Naive thymus-derived CD4-positive, alpha-beta T cell (primary cell): ENCODE measurements around the gene ADD3. TPM values are rescaled to one million over a fixed set of nuclear protein-coding genes. Genes with fewer than 3 reads are reported as not detected.
"Not testable (repeated sequence)": the region's sequence is repeated elsewhere in the genome, so short reads cannot be mapped to it uniquely, and the experiment has no call there.

Experiments used
- ATAC-seq: fragments of 150-1000 bp; cut with Tn5 transposase; 2 replicates; pipeline ENCODE4 v1.10.0; 2021; ENCODE audit warnings: mild to moderate bottlenecking, moderate library complexity
- CTCF ChIA-PET: fragments of 350-600 bp; sonication (Branson Sonifier 250); formaldehyde crosslinking; loops from one replicate; lab custom pipeline; 2021; ENCODE audit warnings: antibody characterized with exemption; lab: Charles Lee
- POLR2A ChIA-PET: fragments of 350-600 bp; sonication (Branson Sonifier 250); formaldehyde crosslinking; loops from one replicate; lab custom pipeline; 2021; ENCODE audit warnings: antibody characterized with exemption, inconsistent platforms; lab: Charles Lee
- DNase-seq, 9 donors: peaks; one replicate each; pipeline versions ENCODE4 v3.0.0 to v3.0.0-alpha.2; 2020 to 2022; ENCODE audit warnings: mixed read lengths in 1 of 9
- H3K27ac ChIP-seq: one replicate; pipeline ENCODE4 v1.7.0; 2013; ENCODE audit warnings: mild to moderate bottlenecking, low read depth, low read length, moderate library complexity
- H3K27me3 ChIP-seq, 2 donors: one replicate each; pipeline ENCODE4 v1.7.0; 2013; ENCODE audit warnings: low read length in 2 of 2, mild to moderate bottlenecking in 2 of 2, moderate library complexity in 2 of 2; ENCODE audit not compliant: control insufficient read depth in 2 of 2, insufficient read depth in 2 of 2
- H3K36me3 ChIP-seq, 3 experiments: 1 replicate in 2 of 3; 2 replicates in 1 of 3; pipeline ENCODE4 v1.7.0; 2013; ENCODE audit warnings: low read length in 3 of 3, mild to moderate bottlenecking in 3 of 3, moderate library complexity in 1 of 3; ENCODE audit not compliant: insufficient read depth in 3 of 3, control insufficient read depth in 2 of 3
- H3K4me1 ChIP-seq, 2 donors: one replicate each; pipeline ENCODE4 v1.7.0; 2013; ENCODE audit warnings: low read length in 2 of 2, mild to moderate bottlenecking in 2 of 2, moderate library complexity in 1 of 2; ENCODE audit not compliant: control insufficient read depth in 2 of 2, insufficient read depth in 2 of 2
- H3K4me3 ChIP-seq: 2 replicates; pipeline ENCODE4 v1.7.0; 2013; ENCODE audit warnings: mild to moderate bottlenecking, low read length
- H3K9me3 ChIP-seq, 3 experiments: 1 replicate in 2 of 3; 2 replicates in 1 of 3; pipeline ENCODE4 v1.7.0; 2013; ENCODE audit warnings: low read length in 3 of 3; ENCODE audit not compliant: control insufficient read depth in 2 of 3
- H3K27ac Mint-ChIP-seq, 9 donors: one replicate each; pipeline ENCODE4 v1.8.0; 2020 to 2022; ENCODE audit warnings: mixed read lengths in 9 of 9, mild to moderate bottlenecking in 8 of 9, moderate library complexity in 5 of 9, inconsistent platforms in 2 of 9
- H3K27me3 Mint-ChIP-seq, 5 donors: one replicate each; pipeline ENCODE4 v1.8.0; 2021 to 2022; ENCODE audit warnings: mixed read lengths in 5 of 5, mild to moderate bottlenecking in 1 of 5
- H3K36me3 Mint-ChIP-seq, 5 donors: one replicate each; pipeline ENCODE4 v1.8.0; 2020 to 2022; ENCODE audit warnings: mixed read lengths in 5 of 5, mild to moderate bottlenecking in 3 of 5, inconsistent platforms in 1 of 5
- H3K4me1 Mint-ChIP-seq, 7 donors: one replicate each; pipeline ENCODE4 v1.8.0; 2020 to 2022; ENCODE audit warnings: mixed read lengths in 7 of 7, mild to moderate bottlenecking in 3 of 7, inconsistent platforms in 1 of 7
- H3K4me3 Mint-ChIP-seq, 10 donors: one replicate each; pipeline ENCODE4 v1.8.0; 2020 to 2022; ENCODE audit warnings: mild to moderate bottlenecking in 10 of 10, mixed read lengths in 10 of 10, moderate library complexity in 6 of 10, inconsistent platforms in 2 of 10
- H3K9me3 Mint-ChIP-seq, 11 donors: one replicate each; pipeline ENCODE4 v1.8.0; 2020 to 2022; ENCODE audit warnings: mixed read lengths in 11 of 11, mild to moderate bottlenecking in 4 of 11, inconsistent platforms in 1 of 11, moderate library complexity in 1 of 11
- intact Hi-C, 2 donors: fragments of 100-400 bp; cut with micrococcal nuclease; formaldehyde crosslinking; loops; one replicate each; pipeline ENCODE4 v1.15.1; 2023
- polyA plus RNA-seq, 2 donors: library from polyadenylated mRNA; unstranded; fragments of 300-500 nt; fragmentation: Illumina TruSeq; gene quantifications; one replicate each; pipeline ENCODE4 v1.2.3, GENCODE V29; 2021
- total RNA-seq, 6 experiments: library from RNA in 5 of 6; stranded (reverse) in 5 of 6; gene quantifications; 1 replicate in 5 of 6; 2 replicates in 1 of 6; pipeline ENCODE4 v1.2.3 and lab custom pipeline; 2021 to 2026

ADD3 gene
- total and polyA plus RNA-seq, 7 experiments from 2014 or later: 281 to 535 (median 450) TPM

- no peaks in the 10 kb centered on the region for H3K36me3 ChIP-seq
- POLR2A ChIA-PET: interaction anchor here (0.6 to 1.3 kb wide), 4 partner anchors 9 to 228 kb away, joined by 3 to 4 read pairs (median 3); partner anchors contain the start of gene ADD3
- DNase-seq: no peak
- H3K27ac ChIP-seq: no peak overlapping the region
- CTCF ChIA-PET: interaction anchor here (1.2 kb wide), 1 partner anchor 25 kb away, joined by 4 read pairs; the partner anchor contains the start of gene ADD3
- Mint-ChIP-seq H3K4me1 (peaks cover 3 to 30% (median 15%) of the 10 kb centered on the region in 7 donors), H3K27me3 (peaks cover 0 to 39% (median 0%) of the 10 kb centered on the region in 5 donors), H3K4me3 (no peak overlapping the region), H3K9me3 (peaks cover 0 to 9% (median 0%) of the 10 kb centered on the region in 11 donors), H3K36me3 (peaks cover 0 to 6% (median 0%) of the 10 kb centered on the region in 5 donors), H3K27ac (no peak overlapping the region)
- H3K27me3 ChIP-seq: no peaks in the 10 kb centered on the region
- intact Hi-C loops: no loop called here
- H3K4me3 ChIP-seq: no peak overlapping the region
- H3K4me1 ChIP-seq: no peaks in the 10 kb centered on the region
- ATAC-seq: no peak
- no peaks in the 10 kb centered on the region for H3K9me3 ChIP-seq
Measured at GRCh38 chr10:109982812-109983211, 25.0 kb upstream of the ADD3 start.

DNA sequence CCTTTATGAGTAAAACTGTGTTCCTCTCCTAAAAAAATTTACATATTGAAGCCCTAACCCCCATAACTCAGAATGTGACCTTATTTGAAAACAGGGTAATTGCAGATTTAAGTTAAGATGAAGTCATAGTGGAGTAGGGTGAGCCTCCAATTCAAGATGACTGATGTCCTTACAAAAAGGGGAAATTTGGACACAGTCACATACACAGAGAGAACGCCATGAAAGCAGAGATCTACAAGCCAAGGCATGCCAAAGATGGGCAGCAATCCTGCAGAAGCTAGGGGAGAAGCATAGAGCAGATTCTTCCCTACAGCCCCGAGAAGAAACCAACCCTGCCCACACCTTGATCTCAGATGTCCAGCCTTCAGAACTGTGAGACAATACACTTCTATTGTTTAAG is 23.8 kb upstream of the ADD3 start:
- H3K4me3 Mint-ChIP-seq: no peak overlapping the region
- Histone ChIP-seq H3K27ac (no peak overlapping the region), H3K4me3 (no peak overlapping the region), H3K9me3 (no peaks in the 10 kb centered on the region), H3K36me3 (no peaks in the 10 kb centered on the region), H3K4me1 (no peaks in the 10 kb centered on the region), H3K27me3 (no peaks in the 10 kb centered on the region)
- H3K27ac Mint-ChIP-seq: no peak overlapping the region
- DNase-seq: no peak
- intact Hi-C loops: no loop called here
- H3K9me3 Mint-ChIP-seq: peaks cover 0 to 10% (median 0%) of the 10 kb centered on the region in 11 donors
- peaks cover 0 to 6% (median 5%) of the 10 kb centered on the region in 5 donors for H3K36me3 Mint-ChIP-seq
- no peak for ATAC-seq
- H3K4me1 Mint-ChIP-seq: peaks cover 2 to 18% (median 7%) of the 10 kb centered on the region in 7 donors
- POLR2A ChIA-PET: no interaction called here
- peaks cover 0 to 48% (median 0%) of the 10 kb centered on the region in 5 donors for H3K27me3 Mint-ChIP-seq
- CTCF ChIA-PET: no interaction called here

GRCh38 chr10:109985768-109986167 is 22.0 kb upstream of the ADD3 start:
- intact Hi-C loops, H3K27ac Mint-ChIP-seq: not testable (repeated sequence)
- CTCF ChIA-PET: interaction anchor here (0.6 to 0.8 kb wide), 2 partner anchors 16 to 1072 kb away, joined by 4 to 5 read pairs; no protein-coding TSS in a partner anchor

DNA sequence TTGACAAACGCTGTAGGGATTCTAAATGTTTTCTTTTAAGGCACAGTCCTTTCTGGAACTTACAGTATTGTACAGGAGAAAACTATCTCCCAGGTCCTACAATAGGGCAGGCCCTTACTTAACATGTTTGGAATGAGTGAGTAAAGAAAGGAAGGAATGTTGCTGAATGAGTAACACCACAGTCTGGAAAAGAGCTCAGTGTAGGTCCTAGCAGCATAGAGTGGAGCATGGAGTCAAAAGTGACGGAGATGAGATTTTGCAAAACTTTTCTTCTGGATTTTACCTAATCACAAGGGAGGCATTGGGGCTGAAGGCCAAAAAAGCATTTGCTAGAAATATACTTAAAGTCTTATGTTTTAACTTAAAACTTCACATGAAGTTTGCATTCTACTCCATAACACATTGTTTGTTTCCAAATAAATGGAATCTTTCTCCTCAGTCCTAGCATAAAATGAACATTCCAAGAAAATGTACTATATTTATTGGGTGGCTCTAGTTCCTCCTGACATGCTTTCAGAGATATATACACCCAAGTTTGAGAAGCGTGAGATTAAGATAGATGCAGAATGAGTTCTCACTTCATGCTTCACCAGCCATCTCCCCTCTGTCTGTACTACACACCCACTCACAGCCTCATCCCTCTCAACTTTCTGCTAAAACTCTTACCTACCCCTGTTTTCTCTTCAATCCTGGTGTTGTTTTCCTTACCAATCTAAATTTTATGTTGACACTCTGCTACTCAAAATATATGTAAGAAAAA is 20.2 kb upstream of the ADD3 start:
- Histone ChIP-seq H3K27me3 (no peaks in the 10 kb centered on the region), H3K9me3 (no peaks in the 10 kb centered on the region), H3K27ac (no peak overlapping the region), H3K4me3 (no peak overlapping the region), H3K4me1 (no peaks in the 10 kb centered on the region), H3K36me3 (no peaks in the 10 kb centered on the region)
- DNase-seq (no peak), ATAC-seq (no peak)
- Mint-ChIP-seq H3K27me3 (peaks cover 0 to 41% (median 0%) of the 10 kb centered on the region in 5 donors), H3K9me3 (peaks cover 0 to 10% (median 0%) of the 10 kb centered on the region in 11 donors), H3K27ac (no peak overlapping the region), H3K4me1 (peaks cover 0 to 5% (median 2%) of the 10 kb centered on the region in 7 donors), H3K36me3 (peaks cover 0 to 6% (median 5%) of the 10 kb centered on the region in 5 donors), H3K4me3 (no peak overlapping the region)
- POLR2A ChIA-PET: interaction anchor here (0.6 to 0.8 kb wide), 2 partner anchors 59 to 151 kb away, joined by 3 to 4 read pairs; no protein-coding TSS in a partner anchor
- CTCF ChIA-PET: interaction anchor here (1.1 to 1.5 kb wide), 3 partner anchors 8 to 103 kb away, joined by 3 to 6 read pairs (median 6); no protein-coding TSS in a partner anchor
- intact Hi-C loops: no loop called here

More at GRCh38 chr10:109985768-109986167, 22.0 kb upstream of the ADD3 start:
- H3K9me3 Mint-ChIP-seq: peaks cover 0 to 10% (median 0%) of the 10 kb centered on the region in 11 donors
- H3K36me3 Mint-ChIP-seq, H3K4me1 Mint-ChIP-seq, POLR2A ChIA-PET, ATAC-seq, H3K4me3 ChIP-seq, H3K36me3 ChIP-seq, H3K9me3 ChIP-seq, H3K27ac ChIP-seq, H3K4me1 ChIP-seq, DNase-seq, H3K27me3 ChIP-seq, H3K4me3 Mint-ChIP-seq: not testable (repeated sequence)
- H3K27me3 Mint-ChIP-seq: peaks cover 0 to 44% (median 0%) of the 10 kb centered on the region in 5 donors

GRCh38 chr10:109988212-109988596 is 19.6 kb upstream of the ADD3 start:
- DNase-seq (no peak), ATAC-seq (no peak)
- H3K9me3 Mint-ChIP-seq: peaks cover 0 to 10% (median 0%) of the 10 kb centered on the region in 11 donors
- intact Hi-C loops: no loop called here
- Histone ChIP-seq H3K27me3 (no peaks in the 10 kb centered on the region), H3K9me3 (no peaks in the 10 kb centered on the region), H3K4me3 (no peak overlapping the region), H3K27ac (no peak overlapping the region), H3K4me1 (no peaks in the 10 kb centered on the region), H3K36me3 (no peaks in the 10 kb centered on the region)
- peaks cover 0 to 8% (median 5%) of the 10 kb centered on the region in 7 donors for H3K4me1 Mint-ChIP-seq
- POLR2A ChIA-PET: no interaction called here
- peaks cover 0 to 6% (median 5%) of the 10 kb centered on the region in 5 donors for H3K36me3 Mint-ChIP-seq
- no peak overlapping the region for H3K4me3 Mint-ChIP-seq
- H3K27ac Mint-ChIP-seq: no peak overlapping the region
- CTCF ChIA-PET: interaction anchor here (1.1 to 1.5 kb wide), 3 partner anchors 9 to 104 kb away, joined by 3 to 6 read pairs (median 6); no protein-coding TSS in a partner anchor
- H3K27me3 Mint-ChIP-seq: peaks cover 0 to 43% (median 0%) of the 10 kb centered on the region in 5 donors

GRCh38 chr10:109991266-109991855 is 16.4 kb upstream of the ADD3 start:
- peaks cover 0 to 5% (median 0%) of the 10 kb centered on the region in 5 donors for H3K36me3 Mint-ChIP-seq

More at GRCh38 chr10:109991266-109991855, 16.4 kb upstream of the ADD3 start:
- Mint-ChIP-seq H3K27ac (no peak overlapping the region), H3K9me3 (peaks cover 0 to 4% (median 0%) of the 10 kb centered on the region in 11 donors), H3K27me3 (peaks cover 0 to 23% (median 0%) of the 10 kb centered on the region in 5 donors), H3K4me3 (no peak overlapping the region), H3K4me1 (peaks cover 0 to 27% (median 13%) of the 10 kb centered on the region in 7 donors)
- POLR2A ChIA-PET: interaction anchor here (0.6 to 1.4 kb wide), 7 partner anchors 9 to 287 kb away, joined by 3 to 4 read pairs (median 3); partner anchors contain the start of gene ADD3
- H3K4me3 ChIP-seq: no peak overlapping the region
- no peaks in the 10 kb centered on the region for H3K27me3 ChIP-seq
- no peaks in the 10 kb centered on the region for H3K9me3 ChIP-seq
- CTCF ChIA-PET: interaction anchor here (0.6 to 1.6 kb wide), 10 partner anchors 12 to 620 kb away, joined by 3 to 6 read pairs (median 4); no protein-coding TSS in a partner anchor
- H3K36me3 ChIP-seq: no peaks in the 10 kb centered on the region
- intact Hi-C loops: no loop called here
- no peaks in the 10 kb centered on the region for H3K4me1 ChIP-seq
- ATAC-seq (no peak), DNase-seq (no peak)
- H3K27ac ChIP-seq: no peak overlapping the region
